GM10266 (cell line): ENCODE measurements around the gene PRAC1.
A peak's percentile ranks its signal among the peaks of the same experiment; 100 is the strongest.

ENCODE experiments used
- DNase-seq: peaks from one replicate; pipeline ENCODE4 v3.0.0; 2012; ENCODE audit errors: extremely low spot score
- TF ChIP-seq, protein P1 (sequence below): IDR thresholded peaks from 2 replicates; pipeline ENCODE4 v1.5.1; 2012; ENCODE audit warnings: mild to moderate bottlenecking, low read depth; ENCODE audit not compliant: control insufficient read depth, insufficient read depth; ENCODE audit errors: missing control alignments

The PRAC1 gene

DNA sequence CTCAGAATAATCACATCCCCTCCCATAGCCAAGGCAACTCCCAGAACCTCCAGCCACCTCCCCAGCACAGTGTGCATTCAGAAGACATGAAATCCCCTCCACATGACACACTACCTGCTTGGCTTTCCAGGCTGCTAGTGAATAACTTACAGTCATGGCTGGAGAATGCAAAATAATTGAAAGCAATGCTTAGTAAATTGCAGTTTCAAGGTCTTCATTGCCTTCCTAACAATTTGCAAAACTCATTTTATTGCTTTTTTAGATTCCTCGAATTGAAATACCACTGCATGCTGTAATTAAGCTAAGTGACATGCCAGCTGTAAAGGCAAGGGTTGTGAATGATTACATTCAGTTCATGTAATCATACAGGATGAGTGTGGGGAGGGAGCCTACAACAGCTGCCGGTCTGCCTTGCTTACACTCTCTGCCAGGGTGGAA, 35.2 kb upstream of the PRAC1 start:
- peak; percentile 8 for DNase-seq
- TF ChIP-seq, protein P1, sequence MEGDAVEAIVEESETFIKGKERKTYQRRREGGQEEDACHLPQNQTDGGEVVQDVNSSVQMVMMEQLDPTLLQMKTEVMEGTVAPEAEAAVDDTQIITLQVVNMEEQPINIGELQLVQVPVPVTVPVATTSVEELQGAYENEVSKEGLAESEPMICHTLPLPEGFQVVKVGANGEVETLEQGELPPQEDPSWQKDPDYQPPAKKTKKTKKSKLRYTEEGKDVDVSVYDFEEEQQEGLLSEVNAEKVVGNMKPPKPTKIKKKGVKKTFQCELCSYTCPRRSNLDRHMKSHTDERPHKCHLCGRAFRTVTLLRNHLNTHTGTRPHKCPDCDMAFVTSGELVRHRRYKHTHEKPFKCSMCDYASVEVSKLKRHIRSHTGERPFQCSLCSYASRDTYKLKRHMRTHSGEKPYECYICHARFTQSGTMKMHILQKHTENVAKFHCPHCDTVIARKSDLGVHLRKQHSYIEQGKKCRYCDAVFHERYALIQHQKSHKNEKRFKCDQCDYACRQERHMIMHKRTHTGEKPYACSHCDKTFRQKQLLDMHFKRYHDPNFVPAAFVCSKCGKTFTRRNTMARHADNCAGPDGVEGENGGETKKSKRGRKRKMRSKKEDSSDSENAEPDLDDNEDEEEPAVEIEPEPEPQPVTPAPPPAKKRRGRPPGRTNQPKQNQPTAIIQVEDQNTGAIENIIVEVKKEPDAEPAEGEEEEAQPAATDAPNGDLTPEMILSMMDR: no peak

DNA sequence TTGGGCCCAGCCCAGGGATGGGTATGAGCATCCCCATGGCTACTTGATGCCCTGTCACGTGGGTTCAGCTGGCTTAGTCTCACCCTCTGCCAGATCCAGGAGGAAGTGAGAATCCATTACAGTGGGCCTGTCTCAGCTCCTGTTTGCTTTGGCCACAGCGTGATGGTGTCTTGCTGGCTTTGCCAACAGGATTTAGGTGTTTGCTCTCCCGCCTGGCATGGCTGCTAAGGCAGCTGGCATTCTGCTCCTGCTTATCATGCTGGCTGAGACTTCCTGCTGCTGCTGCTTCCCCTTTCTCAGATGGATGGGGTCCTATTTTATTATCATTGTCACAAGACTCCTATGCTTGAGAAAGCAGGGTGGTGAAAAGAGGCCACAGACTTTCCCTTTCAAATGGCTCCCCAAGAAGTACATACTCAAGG, 34.5 kb upstream of the PRAC1 start:
- peak; percentile 4 for DNase-seq
- TF ChIP-seq, protein P1: no peak

GRCh38 chr17:48755356-48755755, 33.0 kb upstream of the PRAC1 start:
- TF ChIP-seq, protein P1: no peak
- DNase-seq: no peak

- TF ChIP-seq, protein P1: no peak
- no peak for DNase-seq
Measured at GRCh38 chr17:48754500-48755261, 32.4 kb upstream of the PRAC1 start.

GRCh38 chr17:48753794-48754499, 31.6 kb upstream of the PRAC1 start:
- no peak for DNase-seq

GRCh38 chr17:48752399-48753288, 30.3 kb upstream of the PRAC1 start:
- no peak for DNase-seq
- TF ChIP-seq, protein P1: no peak

More at GRCh38 chr17:48753794-48754499, 31.6 kb upstream of the PRAC1 start:
- TF ChIP-seq, protein P1: no peak
